NB4 (cell line): ENCODE measurements around the gene OXLD1.

Source experiments
- CTCF ChIP-seq: IDR thresholded peaks from one replicate; pipeline ENCODE4 v1.5.1; 2012; ENCODE audit warnings: low read depth, low read length
- MAX ChIP-seq: IDR thresholded peaks from 2 replicates; pipeline ENCODE4 v1.6.1; 2011; ENCODE audit warnings: low read depth, low read length
- POLR2A ChIP-seq: IDR thresholded peaks from 2 replicates; pipeline ENCODE4 v1.6.1; 2011; ENCODE audit warnings: mild to moderate bottlenecking; ENCODE audit not compliant: insufficient read length; ENCODE audit errors: extremely low read depth

- TF ChIP-seq CTCF: no peak
- no peak for TF ChIP-seq POLR2A
- TF ChIP-seq MAX: no peak
Measured at GRCh38 chr17:81715107-81715871, 48.9 kb upstream of the OXLD1 start.
